Measurements from ENCODE around the gene RAB42. TPM values are rescaled to one million over a fixed set of nuclear protein-coding genes. Genes with fewer than 3 reads are reported as not detected.

RAB42 gene
- total RNA-seq, 1 donor from 2014 or later = 0.40 TPM

Other genes with a start within 250 kb of the RAB42 start
- gene PHACTR4, start 222.5 kb upstream of the RAB42 start, total RNA-seq = 56.3 TPM
- gene RCC1, start 86.2 kb upstream of the RAB42 start, total RNA-seq = 33.3 TPM
- 24.3 TPM for gene TRNAU1AP, start 39.2 kb upstream of the RAB42 start, total RNA-seq
- 16.5 TPM for gene TAF12, start 50.8 kb downstream of the RAB42 start, total RNA-seq
- not detected for gene RNU11, start 56.3 kb downstream of the RAB42 start, total RNA-seq
- gene GMEB1, start 76.5 kb downstream of the RAB42 start, total RNA-seq = 11.1 TPM
- gene YTHDF2, start 144.7 kb downstream of the RAB42 start, total RNA-seq = 61.2 TPM
- not detected for gene OPRD1, start 219.9 kb downstream of the RAB42 start, total RNA-seq

Measured in esophagus mucosa (tissue), 1 donor.